Astrocyte (in vitro differentiated cells and primary cell): ENCODE measurements around the gene BPI. TPM values are rescaled to one million over a fixed set of nuclear protein-coding genes. Genes with fewer than 3 reads are reported as not detected.

Experiments used
- DNase-seq: peaks from one replicate; pipeline ENCODE4 v3.0.0-alpha.2; 2010; ENCODE audit warnings: low read depth
- FAIRE-seq: peaks from 2 replicates; lab custom pipeline; 2011; peaks lifted over from hg19 to GRCh38; lab: Jason Lieb, UNC
- H2AFZ ChIP-seq: 2 replicates; pipeline ENCODE4 v1.6.0; 2012; ENCODE audit warnings: low read depth, low read length, inconsistent platforms
- H3K27ac ChIP-seq: 2 replicates; pipeline ENCODE4 v1.5.1; 2011; ENCODE audit warnings: low read depth, low read length, inconsistent platforms
- H3K27me3 ChIP-seq: 2 replicates; pipeline ENCODE4 v1.6.0; 2011; ENCODE audit warnings: low read length, inconsistent platforms; ENCODE audit not compliant: insufficient read depth
- H3K36me3 ChIP-seq: 2 replicates; pipeline ENCODE4 v1.5.1; 2011; ENCODE audit warnings: low read length, inconsistent platforms; ENCODE audit not compliant: insufficient read depth
- H3K4me1 ChIP-seq: 2 replicates; pipeline ENCODE4 v1.5.1; 2011; ENCODE audit warnings: low read length, inconsistent platforms; ENCODE audit not compliant: insufficient read depth
- H3K4me2 ChIP-seq: 2 replicates; pipeline ENCODE4 v1.6.0; 2012; ENCODE audit warnings: low read length, inconsistent platforms
- H3K4me3 ChIP-seq: 2 replicates; pipeline ENCODE4 v1.5.1; 2011; ENCODE audit warnings: low read depth, mild to moderate bottlenecking, low read length, inconsistent platforms; ENCODE audit not compliant: insufficient read depth
- H3K79me2 ChIP-seq: 2 replicates; pipeline ENCODE4 v1.6.0; 2012; ENCODE audit warnings: mild to moderate bottlenecking, low read length, inconsistent platforms; ENCODE audit not compliant: insufficient read depth
- H3K9ac ChIP-seq: 2 replicates; pipeline ENCODE4 v1.6.0; 2012; ENCODE audit warnings: mild to moderate bottlenecking, low read length, inconsistent platforms
- H3K9me3 ChIP-seq: 2 replicates; pipeline ENCODE4 v1.5.1; 2012; ENCODE audit warnings: low read depth, mild to moderate bottlenecking, low read length, inconsistent platforms; ENCODE audit not compliant: insufficient read depth
- H4K20me1 ChIP-seq: 2 replicates; pipeline ENCODE4 v1.6.0; 2012; ENCODE audit warnings: low read length, inconsistent platforms; ENCODE audit not compliant: insufficient read depth
- H3K27ac Mint-ChIP-seq: one replicate; pipeline ENCODE4 v1.8.0; 2021; ENCODE audit warnings: mild to moderate bottlenecking, mixed read lengths; ENCODE audit not compliant: unreplicated experiment
- H3K27me3 Mint-ChIP-seq: one replicate; pipeline ENCODE4 v1.8.0; 2021; ENCODE audit warnings: low read depth, mixed read lengths; ENCODE audit not compliant: unreplicated experiment
- H3K36me3 Mint-ChIP-seq: one replicate; pipeline ENCODE4 v1.8.0; 2021; ENCODE audit warnings: low read depth, mixed read lengths; ENCODE audit not compliant: unreplicated experiment
- H3K4me1 Mint-ChIP-seq: one replicate; pipeline ENCODE4 v1.8.0; 2021; ENCODE audit warnings: low read depth, mixed read lengths; ENCODE audit not compliant: unreplicated experiment
- H3K4me3 Mint-ChIP-seq: one replicate; pipeline ENCODE4 v1.8.0; 2021; ENCODE audit warnings: mild to moderate bottlenecking, moderate library complexity, mixed read lengths; ENCODE audit not compliant: unreplicated experiment
- H3K9me3 Mint-ChIP-seq: one replicate; pipeline ENCODE4 v1.8.0; 2021; ENCODE audit warnings: mild to moderate bottlenecking, mixed read lengths; ENCODE audit not compliant: unreplicated experiment
- EZH2 ChIP-seq: IDR thresholded peaks from 2 replicates; pipeline ENCODE4 v1.6.1; 2012; ENCODE audit warnings: mild to moderate bottlenecking, low read length, inconsistent platforms; ENCODE audit not compliant: insufficient read depth
- total RNA-seq: library from RNA; stranded (reverse); gene quantifications from 2 replicates; pipeline ENCODE4 v1.2.1, GENCODE V29; 2021
- TF ChIP-seq, protein P1 (sequence below): IDR thresholded peaks from 2 replicates; pipeline ENCODE4 v1.5.1; 2011; ENCODE audit warnings: low read depth, mild to moderate bottlenecking, inconsistent platforms, low read length, moderate library complexity; ENCODE audit not compliant: insufficient read depth

BPI gene
- total RNA-seq, 1 donor from 2014 or later = not detected

DNA sequence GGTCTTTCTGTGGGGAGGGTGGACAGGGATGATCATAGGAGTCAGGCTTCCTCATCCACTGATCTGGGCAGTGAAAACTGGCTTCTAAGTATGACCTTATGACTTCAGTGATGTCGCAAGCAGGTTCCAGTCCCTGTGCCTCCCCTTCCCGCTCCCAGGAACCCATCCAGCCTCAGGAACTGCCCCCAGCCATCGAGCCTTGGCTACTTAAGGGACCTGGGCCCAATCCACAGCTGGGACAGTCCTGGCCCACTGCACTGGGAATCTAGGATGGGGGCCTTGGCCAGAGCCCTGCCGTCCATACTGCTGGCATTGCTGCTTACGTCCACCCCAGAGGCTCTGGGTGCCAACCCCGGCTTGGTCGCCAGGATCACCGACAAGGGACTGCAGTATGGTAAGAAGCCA is 42.3 kb downstream of the BPI start, which contains the start of gene LBP:
Gene LBP (plus strand): TSS at position 236 of the 405 bp plus-strand sequence. CDS start 35 bp downstream, at position 271.
- Histone ChIP-seq H2AFZ (no peak within 1 kb of the TSS), H3K36me3 (no peaks in the 10 kb centered on the region), H3K9me3 (no peaks in the 10 kb centered on the region), H3K4me2 (no peak within 1 kb of the TSS), H3K79me2 (no peaks in the 10 kb centered on the region), H3K27me3 (peaks cover 12% of the 10 kb centered on the region), H4K20me1 (no peaks in the 10 kb centered on the region), H3K27ac (no peak within 1 kb of the TSS), H3K9ac (no peak within 1 kb of the TSS), H3K4me3 (no peak within 1 kb of the TSS), H3K4me1 (no peaks in the 10 kb centered on the region)
- Mint-ChIP-seq H3K4me3 (no peak within 1 kb of the TSS), H3K27me3 (peaks cover 53% of the 10 kb centered on the region), H3K4me1 (no peaks in the 10 kb centered on the region), H3K9me3 (no peaks in the 10 kb centered on the region), H3K36me3 (no peaks in the 10 kb centered on the region), H3K27ac (no peak within 1 kb of the TSS)
- DNase-seq = no peak
- no peak for FAIRE-seq
- TF ChIP-seq, protein P1, sequence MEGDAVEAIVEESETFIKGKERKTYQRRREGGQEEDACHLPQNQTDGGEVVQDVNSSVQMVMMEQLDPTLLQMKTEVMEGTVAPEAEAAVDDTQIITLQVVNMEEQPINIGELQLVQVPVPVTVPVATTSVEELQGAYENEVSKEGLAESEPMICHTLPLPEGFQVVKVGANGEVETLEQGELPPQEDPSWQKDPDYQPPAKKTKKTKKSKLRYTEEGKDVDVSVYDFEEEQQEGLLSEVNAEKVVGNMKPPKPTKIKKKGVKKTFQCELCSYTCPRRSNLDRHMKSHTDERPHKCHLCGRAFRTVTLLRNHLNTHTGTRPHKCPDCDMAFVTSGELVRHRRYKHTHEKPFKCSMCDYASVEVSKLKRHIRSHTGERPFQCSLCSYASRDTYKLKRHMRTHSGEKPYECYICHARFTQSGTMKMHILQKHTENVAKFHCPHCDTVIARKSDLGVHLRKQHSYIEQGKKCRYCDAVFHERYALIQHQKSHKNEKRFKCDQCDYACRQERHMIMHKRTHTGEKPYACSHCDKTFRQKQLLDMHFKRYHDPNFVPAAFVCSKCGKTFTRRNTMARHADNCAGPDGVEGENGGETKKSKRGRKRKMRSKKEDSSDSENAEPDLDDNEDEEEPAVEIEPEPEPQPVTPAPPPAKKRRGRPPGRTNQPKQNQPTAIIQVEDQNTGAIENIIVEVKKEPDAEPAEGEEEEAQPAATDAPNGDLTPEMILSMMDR = no peak
- TF ChIP-seq EZH2 = no peak

- no peak overlapping the region for H3K27ac ChIP-seq
- Mint-ChIP-seq H3K36me3 (no peaks in the 10 kb centered on the region), H3K27me3 (peaks cover 50% of the 10 kb centered on the region), H3K4me3 (no peak overlapping the region), H3K9me3 (no peaks in the 10 kb centered on the region), H3K4me1 (no peaks in the 10 kb centered on the region), H3K27ac (no peak overlapping the region)
- H3K4me3 ChIP-seq = no peak overlapping the region
- no peak overlapping the region for H3K9ac ChIP-seq
- FAIRE-seq = no peak
- no peaks in the 10 kb centered on the region for H3K36me3 ChIP-seq
- H3K4me2 ChIP-seq = no peak overlapping the region
- H4K20me1 ChIP-seq = no peaks in the 10 kb centered on the region
- no peak overlapping the region for H2AFZ ChIP-seq
- no peak for DNase-seq
- TF ChIP-seq EZH2 = no peak
- TF ChIP-seq, protein P1 = no peak
- H3K9me3 ChIP-seq = no peaks in the 10 kb centered on the region
- H3K79me2 ChIP-seq = no peaks in the 10 kb centered on the region
- H3K27me3 ChIP-seq = peaks cover 12% of the 10 kb centered on the region
- H3K4me1 ChIP-seq = no peaks in the 10 kb centered on the region
Observed at GRCh38 chr20:38346741-38347140, 42.8 kb downstream of the BPI start.

DNA sequence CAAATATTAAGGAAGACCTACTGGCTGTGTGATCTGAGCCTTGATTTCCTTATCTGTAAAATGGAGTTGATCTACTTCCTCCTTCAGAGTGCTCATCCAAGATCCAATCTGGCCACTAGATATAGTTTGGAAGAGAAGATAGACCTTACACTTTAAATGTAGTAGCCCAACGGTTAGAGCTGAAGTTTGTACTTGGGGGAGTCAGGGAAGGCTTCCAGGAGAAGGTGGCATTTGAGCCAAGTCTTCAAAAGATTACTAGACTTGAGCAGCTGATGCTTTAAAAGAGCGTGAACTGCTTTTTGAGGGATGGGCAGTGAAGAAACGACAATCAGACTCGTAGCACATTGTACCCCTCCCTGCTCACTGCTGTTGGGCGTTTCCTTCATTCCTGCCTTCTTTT is 45.9 kb downstream of the BPI start:
- Mint-ChIP-seq H3K4me3 (no peak overlapping the region), H3K9me3 (no peaks in the 10 kb centered on the region), H3K27me3 (peaks cover 34% of the 10 kb centered on the region), H3K27ac (no peak overlapping the region), H3K36me3 (no peaks in the 10 kb centered on the region), H3K4me1 (peaks cover 7% of the 10 kb centered on the region)
- Histone ChIP-seq H3K9ac (no peak overlapping the region), H3K27ac (no peak overlapping the region), H3K9me3 (no peaks in the 10 kb centered on the region), H3K4me1 (peaks cover 6% of the 10 kb centered on the region), H3K27me3 (peaks cover 9% of the 10 kb centered on the region), H3K4me3 (no peak overlapping the region), H3K4me2 (no peak overlapping the region), H3K36me3 (no peaks in the 10 kb centered on the region), H2AFZ (no peak overlapping the region), H3K79me2 (no peaks in the 10 kb centered on the region), H4K20me1 (no peaks in the 10 kb centered on the region)
- TF ChIP-seq EZH2 = no peak
- TF ChIP-seq, protein P1 = no peak
- no peak for DNase-seq
- FAIRE-seq = no peak
